ENCODE results near the gene ZBTB46.
"Not testable (repeated sequence)": the region's sequence is repeated elsewhere in the genome, so short reads cannot be mapped to it uniquely, and the experiment has no call there.

Gene ZBTB46

DNA sequence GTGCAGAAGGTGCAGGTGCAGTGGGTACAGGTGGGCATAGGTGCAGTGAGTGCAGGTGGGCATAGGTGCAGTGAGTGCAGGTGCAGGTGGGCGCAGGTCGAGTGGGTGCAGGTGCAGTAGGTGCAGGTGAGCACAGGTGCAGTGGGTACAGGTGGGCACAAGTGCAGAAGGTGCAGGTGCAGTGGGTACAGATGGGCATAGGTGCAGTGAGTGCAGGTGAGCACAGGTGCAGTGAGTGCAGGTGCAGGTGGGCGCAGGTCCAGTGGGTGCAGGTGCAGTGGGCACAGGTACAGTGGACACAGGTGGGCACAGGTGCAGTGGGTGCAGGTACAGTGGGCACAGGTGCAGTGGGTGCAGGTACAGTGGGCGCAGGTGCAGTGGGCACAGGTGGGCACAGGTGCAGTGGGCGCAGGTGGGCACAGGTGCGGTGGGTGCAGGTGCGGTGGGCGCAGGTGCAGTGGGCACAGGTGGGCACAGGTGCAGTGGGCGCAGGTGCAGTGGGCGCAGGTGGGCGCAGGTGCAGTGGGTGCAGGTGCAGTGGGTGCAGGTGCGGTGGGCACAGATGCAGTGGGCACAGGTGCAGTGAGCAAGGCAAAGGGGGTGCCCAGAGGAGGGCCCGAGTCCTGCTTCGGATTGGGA, 15.3 kb downstream of the ZBTB46 start:
- DNase-seq (ENCODE audit: low read depth in 2 of 2) = no peak

DNA sequence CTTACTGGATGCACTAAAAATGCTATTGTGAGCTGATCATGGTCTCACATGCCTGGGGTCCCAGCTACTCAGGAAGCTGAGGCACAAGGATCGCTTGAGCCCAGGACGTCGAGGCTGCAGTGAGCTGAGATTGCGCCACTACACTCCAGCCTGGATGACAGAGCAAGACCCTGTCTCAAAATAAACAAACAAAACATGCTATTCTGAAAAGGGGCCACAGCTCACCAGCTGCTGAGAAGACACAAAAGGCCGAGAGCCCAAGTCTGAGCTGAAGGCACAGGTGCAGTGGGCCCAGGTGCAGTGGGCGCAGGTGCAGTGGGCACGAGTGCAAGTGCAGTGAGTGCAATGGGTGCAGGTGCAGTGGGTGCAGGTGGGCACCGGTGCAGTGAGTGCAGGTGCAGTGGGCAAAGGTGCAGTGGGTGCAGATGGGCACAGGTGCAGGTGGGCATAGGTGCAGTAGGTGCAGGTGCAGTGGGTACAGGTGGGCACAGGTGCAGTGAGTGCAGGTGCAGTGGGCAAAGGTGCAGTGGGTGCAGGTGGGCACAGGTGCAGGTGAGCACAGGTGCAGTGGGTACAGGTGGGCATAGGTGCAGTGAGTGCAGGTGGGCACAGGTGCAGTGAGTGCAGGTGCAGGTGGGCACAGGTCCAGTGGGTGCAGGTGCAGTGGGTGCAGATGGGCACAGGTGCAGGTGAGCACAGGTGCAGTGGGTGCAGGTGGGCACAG, 16.0 kb downstream of the ZBTB46 start:
- DNase-seq (ENCODE audit: low read depth in 2 of 2) = no peak

DNA sequence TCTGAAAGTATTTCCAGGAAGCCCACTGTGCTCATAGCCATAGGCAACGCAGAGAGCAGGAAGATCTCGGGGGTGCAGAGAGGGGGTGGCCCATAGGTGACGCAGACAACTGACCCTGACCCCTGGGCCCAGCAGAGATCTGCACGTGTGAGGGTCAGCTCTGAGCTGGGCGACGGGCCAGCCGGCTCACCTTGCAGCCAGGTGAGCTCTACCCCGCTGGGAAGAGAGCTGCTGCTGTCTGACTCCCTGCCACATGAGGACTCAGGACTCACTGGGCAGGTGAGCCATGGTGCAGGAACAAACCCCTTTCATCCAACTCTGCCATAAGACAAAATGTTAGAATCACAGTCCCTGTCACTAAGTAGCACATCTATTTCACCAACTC, 19.6 kb downstream of the ZBTB46 start:
- no peak for DNase-seq (ENCODE audit: low read depth in 2 of 2)

DNA sequence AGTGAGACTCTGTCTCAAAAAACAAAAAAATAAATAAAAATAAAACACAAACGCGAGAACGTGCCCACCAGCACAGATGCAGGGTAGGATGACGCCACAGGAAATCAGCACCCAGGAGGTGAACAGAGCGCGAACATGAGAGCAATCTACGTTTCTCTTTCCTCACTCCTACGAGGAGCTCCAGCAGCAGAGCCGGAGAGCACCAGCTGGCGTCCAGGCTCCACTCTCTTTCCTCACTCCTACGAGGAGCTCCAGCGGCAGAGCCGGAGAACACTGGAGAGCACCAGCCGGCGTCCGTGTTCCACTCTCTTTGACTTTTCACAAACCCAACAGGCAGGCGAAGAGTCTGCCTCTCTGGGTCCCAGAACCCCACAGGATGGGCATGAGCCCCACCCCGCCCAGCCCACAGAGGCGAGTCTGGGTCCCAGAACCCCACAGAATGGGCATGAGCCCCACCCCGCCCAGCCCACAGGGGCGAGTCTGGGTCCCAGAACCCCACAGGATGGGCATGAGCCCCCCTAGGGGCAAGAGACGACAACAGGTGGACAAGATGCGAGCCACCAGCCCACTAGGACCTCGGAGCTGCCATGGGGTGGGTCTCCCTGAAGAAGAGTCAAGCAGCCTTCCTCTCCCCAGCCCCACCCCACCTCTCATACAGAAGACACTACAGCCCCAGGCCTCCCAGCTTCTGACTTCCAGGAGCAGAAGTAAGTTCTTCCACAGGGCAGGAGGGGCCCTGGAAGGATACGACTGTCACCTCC, 20.2 kb downstream of the ZBTB46 start:
- no peak for DNase-seq (ENCODE audit: low read depth in 2 of 2)

DNA sequence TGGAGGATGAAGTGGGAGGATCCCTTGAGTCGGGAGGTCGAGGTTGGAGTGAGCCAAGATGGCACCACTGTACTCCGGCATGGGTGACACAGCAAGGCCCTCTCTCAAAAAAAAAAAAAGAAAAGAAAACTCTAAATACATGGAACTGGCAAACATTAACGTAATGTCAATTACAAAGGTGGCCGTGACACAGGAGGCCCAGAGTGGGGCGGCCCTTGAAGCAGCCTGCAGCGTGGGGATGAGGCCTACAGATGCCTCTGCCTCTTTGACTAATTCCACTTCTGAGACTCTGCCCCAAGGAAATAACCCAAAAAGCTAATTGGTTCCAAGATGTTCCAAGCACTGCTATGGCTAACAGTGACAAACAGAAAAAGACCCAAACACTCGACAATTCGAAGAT, 21.2 kb downstream of the ZBTB46 start:
- DNase-seq (ENCODE audit: low read depth in 2 of 2) = no peak

DNA sequence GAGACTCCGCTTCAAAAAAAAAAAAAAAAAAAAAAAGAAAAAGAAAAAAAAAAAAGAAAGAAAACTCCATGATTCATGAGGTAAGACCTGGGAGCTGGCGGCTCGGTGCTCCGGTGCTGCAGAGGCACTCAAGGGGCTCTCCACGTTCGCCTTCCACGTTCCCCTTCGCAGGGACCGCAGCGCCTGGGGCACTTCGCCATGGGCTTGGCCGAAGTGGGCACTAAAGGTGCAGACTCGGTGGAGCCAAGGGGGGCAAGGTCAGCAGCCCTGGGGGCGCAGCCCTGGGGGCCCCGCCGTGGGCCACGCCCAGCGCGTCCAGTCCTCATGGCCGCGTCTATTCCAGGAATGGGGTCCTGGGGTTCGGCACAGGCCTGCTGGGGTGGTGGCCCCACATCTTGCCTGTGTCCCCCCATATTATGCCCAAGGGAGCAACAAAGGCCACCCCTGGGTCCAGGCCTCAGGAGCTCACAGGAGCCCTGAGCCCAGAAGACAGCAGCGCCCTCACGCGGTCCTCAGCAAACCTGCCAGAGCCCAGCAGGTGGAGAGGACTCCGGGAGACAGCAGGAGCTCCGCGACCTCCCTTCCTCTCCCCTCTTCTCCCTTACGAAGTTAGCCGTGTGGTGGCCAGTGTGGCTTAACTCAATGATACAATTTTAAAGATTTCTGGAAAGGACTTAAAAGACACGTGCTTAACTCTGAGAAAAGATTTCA, 21.9 kb downstream of the ZBTB46 start:
- DNase-seq (ENCODE audit: low read depth in 2 of 2) = no peak

DNA sequence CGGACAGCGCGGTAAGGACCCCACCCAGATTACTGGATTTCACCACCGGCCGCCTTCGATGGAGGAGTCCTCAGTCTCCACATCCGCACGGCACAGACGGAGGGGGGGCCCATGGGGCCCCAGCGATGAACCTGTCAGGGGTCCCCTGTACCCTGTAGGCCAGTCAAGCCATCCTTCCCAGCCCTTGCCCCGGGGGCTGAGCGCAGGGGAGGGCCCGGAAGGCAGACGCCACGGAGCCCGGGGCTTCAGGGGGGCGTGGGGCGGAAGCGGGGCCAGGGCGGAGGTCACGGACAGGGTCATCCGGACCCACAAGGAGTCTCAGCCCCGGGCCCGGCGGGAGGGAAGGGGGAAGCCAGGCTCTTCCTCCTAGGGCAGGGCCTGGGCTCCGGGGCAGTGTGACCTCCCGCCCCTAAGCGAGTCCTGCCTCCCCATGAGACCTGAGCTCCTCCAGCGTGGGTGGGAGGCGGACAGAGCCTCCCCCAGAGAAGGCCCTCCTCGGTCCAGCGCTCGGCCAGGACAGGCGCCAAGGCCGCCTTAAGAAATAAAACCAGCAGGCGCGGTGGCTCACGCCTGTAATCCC, 22.8 kb downstream of the ZBTB46 start:
- no peak for DNase-seq (ENCODE audit: low read depth in 2 of 2)

DNA sequence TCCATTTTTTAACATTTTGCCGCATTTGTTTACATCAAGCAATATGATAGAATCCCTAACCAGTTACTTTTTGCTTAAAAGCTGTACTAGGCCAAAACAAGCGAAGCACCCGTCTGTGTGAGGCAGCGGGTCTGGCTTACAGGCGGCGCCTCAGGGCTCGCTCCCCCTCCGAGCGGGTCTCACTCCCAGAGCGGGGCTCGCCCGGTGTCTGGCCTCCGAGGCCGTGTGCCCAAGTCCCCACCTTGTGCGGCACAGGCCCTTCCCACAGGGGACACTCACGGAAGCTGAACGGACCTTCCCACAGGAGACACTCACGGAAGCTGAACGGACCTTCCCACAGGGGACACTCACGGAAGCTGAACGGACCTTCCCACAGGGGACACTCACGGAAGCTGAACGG, 23.4 kb downstream of the ZBTB46 start:
- no peak for DNase-seq (ENCODE audit: low read depth in 2 of 2)

DNA sequence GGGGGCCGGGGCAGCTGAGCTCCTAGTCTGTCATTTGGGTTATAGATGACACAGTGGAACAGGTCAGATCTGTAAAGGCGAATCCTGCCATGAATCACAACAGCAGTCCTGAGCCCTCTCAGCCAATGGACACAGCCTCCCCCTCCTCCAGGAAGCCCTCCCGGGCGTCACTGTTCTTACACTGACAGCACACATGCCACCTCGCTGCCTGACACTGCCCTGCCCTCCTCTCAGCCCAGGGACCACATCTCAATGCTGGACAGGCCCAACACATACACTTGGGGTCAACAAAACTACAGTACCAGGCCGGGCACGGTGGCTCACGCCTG, 26.8 kb downstream of the ZBTB46 start:
- DNase-seq (ENCODE audit: low read depth in 2 of 2) = no peak

DNA sequence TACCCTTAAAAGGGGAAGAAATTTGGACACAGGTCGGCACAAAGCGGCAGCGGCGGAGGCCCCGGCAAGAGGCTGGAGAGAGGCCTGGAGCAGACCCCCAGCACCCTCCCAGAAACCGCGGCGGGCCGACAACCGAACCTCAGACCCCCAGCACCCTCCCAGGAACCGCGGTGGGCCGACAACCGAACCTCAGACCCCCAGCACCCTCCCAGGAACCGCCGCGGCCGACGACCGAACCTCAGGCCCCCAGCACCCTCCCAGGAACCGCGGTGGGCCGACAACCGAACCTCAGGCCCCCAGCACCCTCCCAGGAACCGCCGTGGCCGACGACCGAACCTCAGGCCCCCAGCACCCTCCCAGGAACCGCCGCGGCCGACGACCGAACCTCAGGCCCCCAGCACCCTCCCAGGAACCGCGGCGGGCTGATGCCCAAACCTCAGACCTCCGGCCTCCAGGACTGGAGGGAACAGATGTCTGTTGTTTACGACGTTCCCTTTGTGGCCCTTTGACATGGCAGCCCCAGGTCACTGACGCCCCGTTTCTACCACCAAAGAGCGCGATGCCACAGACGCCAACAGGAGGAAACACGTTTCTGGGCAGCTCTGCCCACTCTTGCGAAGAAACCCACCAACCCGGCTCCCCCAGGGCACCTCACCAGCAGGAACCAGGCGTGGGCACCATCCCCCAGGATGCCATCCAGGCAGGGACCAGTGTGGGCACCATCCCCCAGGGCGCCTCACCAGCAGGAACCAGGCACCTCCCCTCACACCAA, 28.4 kb downstream of the ZBTB46 start:
- no peak for DNase-seq (ENCODE audit: low read depth in 2 of 2)

DNA sequence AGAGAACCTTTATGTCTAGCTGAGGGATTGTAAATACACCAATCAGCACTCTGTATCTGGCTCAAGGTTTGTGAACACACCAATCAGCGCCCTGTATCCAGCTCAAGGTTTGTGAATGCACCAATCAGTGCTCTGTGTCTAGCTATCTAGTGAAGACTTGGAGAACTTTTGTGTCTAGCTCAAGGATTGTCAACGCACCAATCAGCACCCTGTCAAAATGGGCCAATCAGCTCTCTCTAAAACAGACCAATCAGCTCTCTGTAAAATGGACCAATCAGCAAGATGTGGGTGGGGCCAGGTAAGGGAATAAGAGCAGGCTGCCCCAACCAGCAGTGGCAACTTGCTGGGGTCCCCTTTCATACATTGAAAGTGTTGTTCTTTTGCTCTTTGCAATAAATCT, 29.9 kb downstream of the ZBTB46 start:
- DNase-seq (ENCODE audit: low read depth in 2 of 2) = not testable (repeated sequence)

DNA sequence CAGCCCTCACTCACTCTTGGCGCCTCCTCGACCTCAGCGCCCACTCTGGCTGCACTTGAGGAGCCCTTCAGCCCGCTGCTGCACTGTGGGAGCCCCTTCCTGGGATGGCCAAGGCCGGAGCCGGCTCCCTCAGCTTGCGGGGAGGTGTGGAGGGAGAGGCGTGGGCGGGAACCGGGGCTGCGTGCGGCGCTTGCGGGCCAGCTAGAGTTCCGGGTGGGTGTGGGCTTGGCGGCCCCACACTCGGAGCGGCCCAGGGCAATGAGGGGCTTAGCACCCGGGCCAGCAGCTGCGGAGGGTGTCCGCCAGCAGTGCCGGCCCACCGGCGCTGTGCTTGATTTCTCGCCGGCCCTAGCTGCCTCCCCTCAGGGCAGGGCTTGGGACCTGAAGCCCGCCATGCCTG, 30.7 kb downstream of the ZBTB46 start:
- DNase-seq (ENCODE audit: low read depth in 2 of 2) = not testable (repeated sequence)

DNA sequence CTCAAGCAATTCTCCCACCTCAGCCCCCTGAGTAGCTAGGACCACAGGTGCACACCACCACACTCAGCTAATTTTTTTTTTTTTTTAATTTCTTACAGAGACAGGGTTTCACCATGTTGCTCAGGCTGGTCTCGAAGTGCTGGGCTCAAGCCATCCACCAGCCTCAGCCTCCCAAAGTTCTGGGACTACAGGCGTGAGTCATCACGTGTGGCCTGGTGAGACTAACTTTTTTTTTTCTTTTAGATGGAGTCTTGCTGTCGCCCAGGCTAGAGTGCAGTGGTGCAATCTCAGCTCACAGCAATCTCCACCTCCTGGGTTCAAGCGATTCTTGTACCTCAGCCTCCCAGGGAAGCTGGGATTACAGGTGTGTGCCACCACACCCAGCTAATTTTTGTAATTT, 31.9 kb downstream of the ZBTB46 start:
- DNase-seq (ENCODE audit: low read depth in 2 of 2) = not testable (repeated sequence)

DNA sequence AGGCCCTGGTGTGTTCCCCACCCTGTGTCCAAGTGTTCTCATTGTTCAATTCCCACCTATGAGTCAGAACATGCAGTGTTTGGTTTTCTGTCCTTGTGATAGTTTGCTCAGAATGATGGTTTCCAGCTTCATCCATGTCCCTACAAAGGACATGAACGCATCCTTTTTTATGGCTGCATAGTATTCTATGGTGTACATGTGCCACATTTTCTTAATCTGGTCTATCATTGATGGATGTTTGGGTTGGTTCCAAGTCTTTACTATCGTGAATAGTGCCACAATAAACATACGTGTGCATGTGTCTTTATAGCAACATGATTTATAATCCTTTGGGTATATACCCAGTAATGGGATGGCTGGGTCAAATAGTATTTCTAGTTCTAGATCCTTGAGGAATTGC, 33.9 kb downstream of the ZBTB46 start:
- DNase-seq (ENCODE audit: low read depth in 2 of 2) = not testable (repeated sequence)

DNA sequence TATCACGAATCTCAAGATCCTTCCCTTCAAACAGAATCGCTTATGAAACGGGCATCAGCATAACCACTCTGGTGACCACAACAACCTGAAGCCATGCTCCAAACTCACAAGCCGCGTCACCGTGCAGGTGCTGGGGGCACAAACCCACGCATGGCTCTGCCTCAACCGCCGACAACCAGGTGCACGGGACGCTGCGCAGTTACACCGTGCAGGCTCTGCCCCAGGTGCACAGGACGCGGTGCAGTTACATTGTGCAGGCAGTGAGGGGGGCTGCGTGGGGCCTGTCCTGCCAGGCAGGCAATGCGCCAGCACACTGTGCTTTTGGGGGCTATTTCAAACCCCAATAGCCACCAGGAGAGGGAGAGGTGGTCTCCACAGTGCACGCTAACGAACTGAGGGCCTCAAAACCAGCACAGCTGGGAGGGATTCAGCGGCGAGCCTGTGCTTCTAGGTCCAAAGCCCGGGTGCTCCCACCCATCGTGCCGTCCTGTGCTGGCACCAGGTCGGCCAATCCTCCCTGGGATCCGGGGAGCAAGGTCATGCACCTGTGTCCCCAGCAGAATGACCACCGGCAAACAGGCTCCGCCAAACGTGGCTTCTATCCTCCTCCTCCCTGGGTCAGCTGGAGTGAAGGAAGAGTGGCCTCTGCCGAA, 35.8 kb downstream of the ZBTB46 start:
- no peak for DNase-seq (ENCODE audit: low read depth in 2 of 2)

DNA sequence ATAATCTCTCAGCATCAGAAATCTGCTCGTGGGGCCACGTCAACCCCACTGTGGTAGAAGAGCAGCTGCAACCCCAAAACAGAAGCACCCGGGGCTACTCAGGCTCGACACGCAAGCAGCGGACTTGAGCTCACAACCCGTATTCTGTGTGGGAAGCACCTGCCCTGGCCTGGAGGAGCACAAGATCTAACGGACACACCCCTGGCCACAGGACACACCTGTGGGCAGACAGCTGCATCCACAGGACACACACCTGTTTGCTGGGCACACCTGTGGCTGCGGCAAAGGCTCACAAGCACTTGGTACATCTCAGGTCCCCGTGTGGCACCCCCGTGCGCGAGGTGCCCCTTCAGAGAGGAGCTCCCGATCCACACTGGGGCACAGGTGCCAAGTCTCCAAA, 36.5 kb downstream of the ZBTB46 start:
- no peak for DNase-seq (ENCODE audit: low read depth in 2 of 2)

DNA sequence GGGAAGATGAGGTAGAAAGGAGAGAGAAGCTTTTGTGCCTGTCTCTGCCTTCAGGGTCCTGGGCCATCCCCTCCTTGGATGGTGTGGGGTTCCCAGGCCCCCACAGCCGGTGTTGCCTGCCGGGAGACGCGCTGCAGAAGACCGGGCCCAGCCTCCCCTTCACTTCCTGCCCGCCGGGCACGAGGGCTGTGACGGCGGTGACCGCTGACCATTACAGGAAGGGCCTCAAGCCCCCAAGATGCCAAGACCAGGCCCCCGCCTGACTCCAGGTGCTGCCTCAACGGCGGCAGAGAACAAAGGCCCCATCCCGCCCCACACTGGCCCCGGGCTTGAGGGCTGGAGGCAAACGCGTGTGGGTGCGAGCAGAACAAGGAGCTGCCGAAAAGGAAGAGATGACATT, 38.2 kb downstream of the ZBTB46 start:
- no peak for DNase-seq (ENCODE audit: low read depth in 2 of 2)

DNA sequence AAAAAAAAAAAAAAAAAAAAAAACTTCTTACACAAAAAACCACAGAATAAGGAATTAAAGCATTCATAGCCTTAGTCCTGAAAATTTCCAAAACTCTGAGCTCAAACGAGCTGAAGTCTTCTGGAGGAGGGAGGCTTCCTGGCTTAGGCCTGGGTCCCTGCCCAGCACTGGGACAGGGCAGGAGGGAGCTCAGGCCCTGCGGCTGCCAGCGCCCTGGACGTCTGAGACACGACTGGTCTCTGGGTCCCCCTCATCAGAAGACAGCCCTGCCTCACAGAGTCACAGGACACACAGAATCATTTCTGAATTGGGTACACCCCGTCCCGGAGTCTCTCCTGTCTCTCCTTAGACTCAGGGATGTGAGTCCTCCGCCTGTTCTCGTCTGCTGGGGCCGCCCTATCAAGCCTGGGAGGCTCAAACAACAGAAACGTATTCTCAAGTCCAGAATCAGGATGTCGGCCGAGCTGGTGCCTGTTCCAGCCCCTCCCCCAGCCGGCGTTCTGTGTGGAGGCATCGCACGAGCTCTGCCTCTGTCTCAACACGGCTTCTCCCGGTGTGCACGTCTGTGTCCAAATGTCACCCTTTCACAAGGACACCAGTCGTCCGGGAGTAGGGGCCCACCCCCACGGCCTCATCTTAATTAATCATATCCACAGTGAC, 39.4 kb downstream of the ZBTB46 start:
- DNase-seq (ENCODE audit: low read depth in 2 of 2) = no peak

DNA sequence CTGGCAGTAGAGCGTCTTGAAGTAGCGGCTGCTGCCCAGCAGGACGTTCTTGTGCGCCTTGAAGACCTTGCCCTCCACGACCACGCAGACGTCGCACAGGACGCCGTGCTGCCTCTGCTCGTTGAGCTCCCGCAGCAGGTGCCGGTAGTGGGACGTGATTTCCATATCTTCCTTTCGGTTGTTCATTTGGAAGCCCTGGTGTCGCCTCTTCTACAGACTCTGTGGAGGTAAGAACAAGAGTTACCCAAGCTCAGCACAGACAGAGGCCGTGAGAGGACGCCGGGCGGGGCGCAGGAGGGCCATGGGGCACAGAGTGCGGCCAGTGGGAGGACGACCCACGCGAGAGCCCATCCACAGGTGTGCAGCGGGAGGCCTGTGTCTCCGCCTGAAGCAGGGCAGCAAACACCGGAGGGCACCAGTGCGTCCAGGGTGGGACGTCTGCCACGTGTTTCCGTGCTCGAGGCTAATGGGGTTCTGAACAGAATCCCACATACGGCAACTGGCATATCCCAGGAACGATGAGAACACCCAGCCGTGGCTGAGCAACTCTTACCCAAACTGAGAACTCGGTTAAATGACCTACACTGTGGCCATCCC, 40.4 kb downstream of the ZBTB46 start:
- no peak for DNase-seq (ENCODE audit: low read depth in 2 of 2)

Measured in stimulated activated CD4-positive, alpha-beta T cell treated with anti-CD3 and anti-CD28 coated beads, Interleukin-15, amount 100 ng/mL, for 48 hours (primary cell).